Choroid plexus epithelial cell (primary cell): ENCODE measurements around the gene PPP6R3.
"Not testable (repeated sequence)": the region's sequence is repeated elsewhere in the genome, so short reads cannot be mapped to it uniquely, and the experiment has no call there.

Source experiments
- DNase-seq: peaks from one replicate; pipeline ENCODE4 v3.0.0-alpha.2; 2010; ENCODE audit warnings: low read depth
- H3K4me3 ChIP-seq: 2 replicates; pipeline ENCODE4 v1.5.1; 2011; ENCODE audit warnings: low read depth, mild to moderate bottlenecking, control low read depth, low read length, moderate library complexity
- TF ChIP-seq, protein P1 (sequence below): conservative IDR thresholded peaks from 2 replicates; pipeline ENCODE4 v1.5.1; 2011; ENCODE audit warnings: low read depth, mild to moderate bottlenecking, control low read depth, inconsistent platforms, low read length, moderate library complexity

The PPP6R3 gene

GRCh38 chr11:68448604-68449011, 11.9 kb upstream of the PPP6R3 start:
- TF ChIP-seq, protein P1, sequence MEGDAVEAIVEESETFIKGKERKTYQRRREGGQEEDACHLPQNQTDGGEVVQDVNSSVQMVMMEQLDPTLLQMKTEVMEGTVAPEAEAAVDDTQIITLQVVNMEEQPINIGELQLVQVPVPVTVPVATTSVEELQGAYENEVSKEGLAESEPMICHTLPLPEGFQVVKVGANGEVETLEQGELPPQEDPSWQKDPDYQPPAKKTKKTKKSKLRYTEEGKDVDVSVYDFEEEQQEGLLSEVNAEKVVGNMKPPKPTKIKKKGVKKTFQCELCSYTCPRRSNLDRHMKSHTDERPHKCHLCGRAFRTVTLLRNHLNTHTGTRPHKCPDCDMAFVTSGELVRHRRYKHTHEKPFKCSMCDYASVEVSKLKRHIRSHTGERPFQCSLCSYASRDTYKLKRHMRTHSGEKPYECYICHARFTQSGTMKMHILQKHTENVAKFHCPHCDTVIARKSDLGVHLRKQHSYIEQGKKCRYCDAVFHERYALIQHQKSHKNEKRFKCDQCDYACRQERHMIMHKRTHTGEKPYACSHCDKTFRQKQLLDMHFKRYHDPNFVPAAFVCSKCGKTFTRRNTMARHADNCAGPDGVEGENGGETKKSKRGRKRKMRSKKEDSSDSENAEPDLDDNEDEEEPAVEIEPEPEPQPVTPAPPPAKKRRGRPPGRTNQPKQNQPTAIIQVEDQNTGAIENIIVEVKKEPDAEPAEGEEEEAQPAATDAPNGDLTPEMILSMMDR: no peak
- no peak overlapping the region for H3K4me3 ChIP-seq
- DNase-seq: no peak

- DNase-seq: no peak
- H3K4me3 ChIP-seq: no peak overlapping the region
- TF ChIP-seq, protein P1: no peak
Measured at GRCh38 chr11:68449951-68450350, 10.6 kb upstream of the PPP6R3 start.

- DNase-seq: no peak
- TF ChIP-seq, protein P1: no peak
Measured at GRCh38 chr11:68450711-68451110, 9.8 kb upstream of the PPP6R3 start.

GRCh38 chr11:68454767-68455166, 5.8 kb upstream of the PPP6R3 start:
- TF ChIP-seq, protein P1: no peak
- no peak overlapping the region for H3K4me3 ChIP-seq
- DNase-seq: no peak

More at GRCh38 chr11:68450711-68451110, 9.8 kb upstream of the PPP6R3 start:
- H3K4me3 ChIP-seq: no peak overlapping the region

DNA sequence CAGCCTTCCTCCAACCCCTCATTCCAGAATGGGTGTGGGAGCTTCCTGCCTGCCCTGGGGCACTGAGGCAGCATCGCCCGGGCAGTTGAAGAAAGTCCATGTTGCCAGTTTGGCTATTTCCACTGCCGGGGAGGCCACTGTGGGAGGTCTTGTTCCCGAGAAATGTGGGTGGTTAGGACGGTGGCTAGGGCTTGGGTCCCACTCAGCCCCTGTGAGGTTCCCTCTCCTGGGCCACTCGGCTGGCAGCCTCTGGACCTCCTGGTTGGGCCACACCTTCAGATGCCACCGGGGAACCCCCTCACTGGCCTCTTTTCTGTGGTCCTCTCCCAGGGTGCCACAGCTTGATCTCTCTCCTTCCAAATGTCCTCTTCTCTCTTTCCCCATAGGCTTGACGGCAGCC, 5.1 kb upstream of the PPP6R3 start:
- H3K4me3 ChIP-seq: no peak overlapping the region
- DNase-seq: no peak
- TF ChIP-seq, protein P1: no peak

DNA sequence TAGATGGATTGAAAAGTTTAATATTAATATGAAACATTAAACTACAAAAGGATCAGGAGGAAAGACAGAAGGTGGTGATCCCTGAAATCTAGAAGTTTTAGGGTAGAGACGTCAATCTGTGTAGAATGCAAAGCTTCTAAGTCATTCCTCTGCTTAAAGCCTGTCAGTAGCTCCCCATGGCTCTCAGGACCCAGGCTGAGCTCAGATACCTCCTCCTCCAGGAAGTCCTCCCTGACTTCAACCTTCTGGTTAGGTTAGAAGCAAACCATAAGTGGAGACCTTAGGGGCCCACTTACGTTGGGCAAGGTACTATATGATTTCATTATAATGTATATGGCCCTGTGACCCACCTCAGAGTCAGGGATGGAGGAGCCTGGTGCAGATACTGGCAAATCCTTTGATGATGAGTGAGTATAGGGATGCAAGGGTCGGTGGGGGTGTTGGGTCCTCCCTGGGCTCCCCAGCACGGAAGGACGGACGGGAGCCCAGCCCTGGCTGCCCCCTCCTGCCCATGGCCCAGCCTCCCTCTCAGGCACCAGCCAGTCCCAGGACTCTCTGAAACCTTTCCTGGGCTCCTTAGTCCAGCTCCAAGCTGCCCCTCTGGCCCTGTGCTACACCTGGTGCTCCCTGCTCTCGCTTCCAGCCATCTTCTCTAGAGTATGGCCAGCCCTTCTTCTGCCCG, 3.2 kb upstream of the PPP6R3 start:
- no peak overlapping the region for H3K4me3 ChIP-seq
- no peak for DNase-seq
- TF ChIP-seq, protein P1: no peak

- TF ChIP-seq, protein P1: no peak
- no peak overlapping the region for H3K4me3 ChIP-seq
- DNase-seq: no peak
Measured at GRCh38 chr11:68457898-68458249, 2.7 kb upstream of the PPP6R3 start.

- H3K4me3 ChIP-seq, DNase-seq: not testable (repeated sequence)
Measured at GRCh38 chr11:68458340-68458739, 2.2 kb upstream of the PPP6R3 start.
